Measurements from ENCODE around the gene NDFIP1. TPM values are rescaled to one million over a fixed set of nuclear protein-coding genes. Genes with fewer than 3 reads are reported as not detected.
A peak's percentile ranks its signal among the peaks of the same experiment; 100 is the strongest.

Gene NDFIP1
- total and polyA plus RNA-seq, 10 donors = 14.2 to 111 (median 72.6) TPM

- peaks cover 0 to 17% (median 9%) of the 10 kb centered on the region in 6 donors for H3K4me1 ChIP-seq
- 82 to 100% (median 87%) methylated on average over 1 of the region's 1 CpG for WGBS, 5 donors
- H3K9me3 ChIP-seq = no peaks in the 10 kb centered on the region
- intact Hi-C loops (cut with DNase I; ENCODE audit: low total_unique reads) = no loop called here
- H3K27ac ChIP-seq = no peak overlapping the region
- no peak for DNase-seq
- no peaks in the 10 kb centered on the region for H3K27me3 ChIP-seq (replicated peaks in 1 of 7)
- TF ChIP-seq POLR2A (IDR thresholded peaks at IDR 0.05) (no peak), POLR2AphosphoS5 (IDR thresholded peaks at IDR 0.05) (no peak), CTCF (IDR thresholded peaks at IDR 0.05 in 8 of 11, conservative IDR thresholded peaks at IDR 0.05 in 3 of 11) (no peak)
- no peaks in the 10 kb centered on the region for H3K36me3 ChIP-seq
- no peak overlapping the region for H3K4me3 ChIP-seq
These were observed 17.6 kb upstream of the NDFIP1 start for GRCh38 chr5:142091012-142091411.

- Histone ChIP-seq H3K27ac (no peak overlapping the region), H3K4me3 (no peak overlapping the region), H3K4me1 (peaks cover 0 to 17% (median 9%) of the 10 kb centered on the region in 6 donors), H3K27me3 (replicated peaks in 1 of 7) (no peaks in the 10 kb centered on the region), H3K9me3 (no peaks in the 10 kb centered on the region), H3K36me3 (no peaks in the 10 kb centered on the region)
- 33 to 60% (median 57%) methylated on average over 2 of the region's 2 CpGs for WGBS, 5 donors
- no peak for DNase-seq
- TF ChIP-seq CTCF (IDR thresholded peaks at IDR 0.05 in 8 of 11, conservative IDR thresholded peaks at IDR 0.05 in 3 of 11) (no peak), POLR2A (IDR thresholded peaks at IDR 0.05) (no peak), POLR2AphosphoS5 (IDR thresholded peaks at IDR 0.05) (no peak)
- intact Hi-C loops (cut with DNase I; ENCODE audit: low total_unique reads) = no loop called here
These were observed 16.7 kb upstream of the NDFIP1 start for GRCh38 chr5:142091922-142092321.

- DNase-seq = no peak
- intact Hi-C loops (cut with DNase I; ENCODE audit: low total_unique reads) = no loop called here
- WGBS, 5 donors = 60 to 71% (median 64%) methylated on average over 4 of the region's 4 CpGs
These were observed 13.5 kb upstream of the NDFIP1 start for GRCh38 chr5:142095035-142095434.

More at GRCh38 chr5:142095035-142095434, 13.5 kb upstream of the NDFIP1 start:
- no peak for TF ChIP-seq POLR2A (IDR thresholded peaks at IDR 0.05)
- TF ChIP-seq POLR2AphosphoS5 (IDR thresholded peaks at IDR 0.05) = no peak
- TF ChIP-seq CTCF (IDR thresholded peaks at IDR 0.05 in 8 of 11, conservative IDR thresholded peaks at IDR 0.05 in 3 of 11) = no peak
- no peaks in the 10 kb centered on the region for H3K27me3 ChIP-seq (replicated peaks in 1 of 7)
- no peaks in the 10 kb centered on the region for H3K9me3 ChIP-seq
- H3K36me3 ChIP-seq = no peaks in the 10 kb centered on the region
- peaks cover 0 to 17% (median 9%) of the 10 kb centered on the region in 6 donors for H3K4me1 ChIP-seq
- no peak overlapping the region for H3K4me3 ChIP-seq
- H3K27ac ChIP-seq = peak overlapping the region in 7 of 8 donors; percentile 15 to 74 (median 53)

Measured in spleen (tissue), 11 donors.